Activated T-cell treated with anti-CD3 and anti-CD28 coated beads for 48 hours (primary cell): ENCODE results near the gene RABEP2.
"Not testable (repeated sequence)": the region's sequence is repeated elsewhere in the genome, so short reads cannot be mapped to it uniquely, and the experiment has no call there.

Source experiments
- DNase-seq: peaks from one replicate; pipeline ENCODE4 v3.0.0-alpha.2; 2020; ENCODE audit warnings: low read depth

The RABEP2 gene

GRCh38 chr16:28932339-28933141 lies 7.5 kb upstream of the RABEP2 start:
- DNase-seq: no peak

DNA sequence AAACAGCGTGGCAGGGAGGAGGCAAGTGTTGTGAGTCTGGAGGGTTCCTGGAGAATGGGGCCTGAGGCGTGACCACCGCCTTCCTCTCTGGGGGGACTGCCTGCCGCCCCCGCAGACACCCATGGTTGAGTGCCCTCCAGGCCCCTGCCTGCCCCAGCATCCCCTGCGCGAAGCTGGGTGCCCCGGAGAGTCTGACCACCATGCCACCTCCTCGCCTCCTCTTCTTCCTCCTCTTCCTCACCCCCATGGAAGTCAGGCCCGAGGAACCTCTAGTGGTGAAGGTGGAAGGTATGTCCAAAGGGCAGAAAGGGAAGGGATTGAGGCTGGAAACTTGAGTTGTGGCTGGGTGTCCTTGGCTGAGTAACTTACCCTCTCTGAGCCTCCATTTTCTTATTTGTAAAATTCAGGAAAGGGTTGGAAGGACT lies 6.8 kb upstream of the RABEP2 start, which contains the start of gene CD19:
Gene CD19, plus strand, starts transcription at position 171 of the 425 bp plus-strand sequence. Its CDS starts 30 bp downstream, at position 201.
- no peak for DNase-seq

DNA sequence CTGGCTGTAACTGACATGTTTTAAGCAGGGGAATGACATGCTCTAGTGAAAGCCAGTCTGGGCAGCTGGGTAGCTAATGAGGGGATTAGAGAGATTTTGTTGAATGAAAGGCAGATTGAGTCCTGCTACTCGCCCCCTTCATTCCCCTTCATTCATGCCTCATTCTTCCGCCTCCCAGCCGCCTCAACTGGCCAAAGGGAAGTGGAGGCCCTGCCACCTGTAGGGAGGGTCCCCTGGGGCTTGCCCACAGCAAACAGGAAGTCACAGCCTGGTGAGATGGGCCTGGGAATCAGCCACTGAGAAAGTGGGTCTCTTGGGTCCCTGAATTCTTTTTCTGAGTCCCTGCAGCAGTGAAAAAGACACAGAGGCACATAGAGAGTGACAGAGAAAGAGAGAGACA lies 5.6 kb upstream of the RABEP2 start:
- no peak for DNase-seq

DNA sequence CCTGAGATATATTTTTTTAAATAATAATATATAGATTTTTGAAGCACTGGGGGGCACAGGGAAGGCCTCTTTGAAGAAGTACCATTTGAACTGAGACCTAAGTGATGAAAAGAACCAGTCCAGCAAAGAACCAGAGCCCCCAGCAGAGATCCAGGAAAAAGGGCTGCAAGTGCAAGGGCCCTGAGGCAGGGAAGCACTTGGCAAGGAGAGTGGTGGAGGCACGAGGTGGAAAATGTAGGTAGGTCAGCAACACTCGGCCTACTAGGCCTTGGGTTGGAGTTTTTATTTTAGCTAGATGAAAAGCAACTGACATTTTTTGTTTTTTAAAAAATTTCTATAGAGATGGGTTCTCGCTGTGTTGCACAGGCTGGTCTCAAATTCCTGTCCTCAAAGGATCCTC lies 5.2 kb upstream of the RABEP2 start:
- no peak for DNase-seq

GRCh38 chr16:28927815-28928214 lies 2.8 kb upstream of the RABEP2 start:
- DNase-seq: no peak

DNA sequence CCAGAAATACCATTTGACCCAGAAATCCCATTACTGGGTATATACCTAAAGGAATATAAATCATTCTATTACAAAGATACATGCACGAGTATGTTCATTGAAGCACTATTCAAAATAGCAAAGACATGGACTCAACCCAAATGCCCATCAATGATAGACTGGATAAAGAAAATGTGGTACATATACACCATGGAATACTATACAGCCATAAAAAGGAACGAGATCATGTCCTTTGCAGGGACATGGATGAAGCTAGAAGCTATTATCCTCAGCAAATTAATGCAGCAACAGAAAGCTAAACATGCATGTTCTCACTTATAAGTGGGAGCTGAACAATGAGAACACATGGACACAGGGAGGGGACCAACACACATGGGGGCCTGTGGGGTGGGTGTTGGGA lies 1.2 kb upstream of the RABEP2 start:
- DNase-seq: not testable (repeated sequence)

DNA sequence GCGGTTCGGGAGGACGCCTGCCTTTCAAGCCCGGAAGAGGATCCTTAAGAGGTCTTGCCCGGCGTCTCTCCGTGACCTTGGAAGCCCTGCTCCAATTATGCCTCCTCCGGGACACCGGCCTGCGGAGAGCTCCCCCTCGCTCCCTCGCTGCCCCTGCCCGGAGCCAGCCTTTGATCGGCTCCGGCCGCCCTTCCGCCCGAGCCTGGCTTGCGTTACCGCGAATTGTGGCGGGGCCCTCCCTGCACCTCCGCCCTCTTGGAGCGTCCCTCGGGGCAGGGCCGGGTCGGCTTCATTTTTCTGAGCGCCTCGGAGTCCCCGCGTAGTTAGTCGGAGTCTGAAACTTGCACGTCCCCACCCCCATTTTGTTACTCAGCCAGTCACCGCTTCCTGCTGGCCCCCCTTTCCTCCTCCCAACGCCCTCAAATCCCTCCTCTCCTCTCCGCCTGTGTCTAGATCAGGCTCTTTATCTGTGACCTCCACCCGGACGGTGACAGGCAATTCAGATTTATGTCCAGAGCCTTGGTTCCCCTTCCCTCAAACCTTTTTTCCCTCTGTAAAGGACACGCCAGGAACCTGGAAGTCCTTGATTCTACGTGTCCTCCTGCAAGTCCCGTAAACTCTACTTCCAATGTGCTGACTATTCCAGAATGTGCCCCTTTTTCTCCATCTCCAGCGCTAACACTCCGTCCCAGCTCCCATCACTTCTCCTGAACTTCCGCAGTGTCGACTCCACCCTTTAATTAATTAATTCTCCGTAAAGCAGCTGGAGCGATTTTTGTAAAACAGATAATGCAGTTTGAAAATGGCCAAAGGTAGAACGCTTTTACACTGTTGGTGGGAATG lies 569 bp upstream of the RABEP2 start:
- peak; percentile 76 for DNase-seq

DNA sequence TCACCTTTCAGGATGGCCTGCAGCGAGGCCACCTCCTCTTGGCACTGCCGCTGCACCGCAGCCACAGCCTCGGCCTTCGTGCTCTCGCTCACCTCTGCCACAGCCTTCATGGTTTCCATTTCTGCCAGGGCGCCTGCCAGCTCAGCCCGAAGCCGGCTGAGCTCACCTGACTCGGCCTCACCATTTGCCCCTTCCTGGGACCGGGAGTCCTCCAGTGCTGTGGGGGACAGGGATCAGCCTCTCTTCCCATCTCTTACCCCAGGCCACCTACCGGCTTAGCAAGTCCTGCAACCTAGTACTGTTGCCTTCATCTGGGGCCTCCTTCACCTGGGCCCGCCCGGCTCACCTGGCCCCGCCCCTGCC lies 658 bp downstream of the RABEP2 start:
- DNase-seq: no peak

- DNase-seq: no peak
These were observed 1.2 kb downstream of the RABEP2 start for GRCh38 chr16:28923652-28924398.

DNA sequence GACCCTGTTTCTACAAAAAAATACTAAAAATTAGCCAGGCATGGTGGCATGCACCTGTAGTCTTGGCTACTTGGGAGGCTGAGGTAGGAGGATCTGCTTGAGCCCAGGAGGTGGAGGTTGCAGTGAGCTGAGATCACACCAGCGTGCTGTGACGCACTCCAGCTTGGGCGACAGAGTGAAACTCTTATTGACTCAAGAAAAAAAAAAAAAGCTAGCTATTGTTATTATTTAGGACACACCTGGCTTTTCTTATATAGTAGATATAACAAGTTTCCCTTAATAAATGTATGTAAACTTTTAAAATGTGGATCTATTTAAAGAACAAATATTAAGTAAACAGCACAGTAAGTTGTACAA lies 1.8 kb downstream of the RABEP2 start:
- no peak for DNase-seq

DNA sequence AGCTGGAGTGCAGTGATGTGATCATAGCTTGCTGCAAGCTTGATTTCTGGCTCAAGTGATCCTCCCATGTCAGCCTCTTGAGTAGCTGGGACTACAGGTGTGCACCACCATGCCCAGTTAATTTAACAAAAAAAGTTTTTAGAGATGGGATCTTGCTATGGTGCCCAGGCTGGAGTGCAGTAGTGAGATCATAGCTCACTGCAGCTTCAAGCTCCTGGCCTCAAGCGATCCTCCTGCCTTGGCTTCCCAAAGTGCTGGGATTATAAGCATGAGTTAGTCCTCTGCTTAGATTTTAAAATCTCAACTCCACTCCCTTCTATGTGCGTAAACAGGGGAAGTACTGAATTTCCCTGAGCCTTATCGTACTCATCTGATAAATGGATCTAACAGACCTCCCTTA lies 6.3 kb downstream of the RABEP2 start:
- DNase-seq: no peak

DNA sequence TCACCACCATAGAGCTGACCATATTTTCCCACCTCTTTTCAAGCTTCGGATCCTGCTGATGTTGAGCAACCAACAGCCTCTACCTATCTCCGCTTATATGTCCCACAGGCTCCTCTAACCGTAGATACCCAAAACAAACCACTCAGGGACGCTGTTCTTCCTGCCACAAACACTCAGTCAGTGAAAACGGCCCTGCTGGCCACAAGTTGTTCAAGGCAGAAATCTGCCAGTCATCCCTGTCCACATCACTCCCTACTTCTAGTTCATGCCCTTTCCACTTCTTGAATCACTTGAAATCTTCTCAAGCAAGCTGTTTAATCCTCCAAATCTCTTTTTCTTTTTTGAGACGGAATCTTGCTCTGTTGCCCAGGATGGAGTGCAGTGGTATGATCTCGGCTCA lies 7.9 kb downstream of the RABEP2 start:
- no peak for DNase-seq

DNA sequence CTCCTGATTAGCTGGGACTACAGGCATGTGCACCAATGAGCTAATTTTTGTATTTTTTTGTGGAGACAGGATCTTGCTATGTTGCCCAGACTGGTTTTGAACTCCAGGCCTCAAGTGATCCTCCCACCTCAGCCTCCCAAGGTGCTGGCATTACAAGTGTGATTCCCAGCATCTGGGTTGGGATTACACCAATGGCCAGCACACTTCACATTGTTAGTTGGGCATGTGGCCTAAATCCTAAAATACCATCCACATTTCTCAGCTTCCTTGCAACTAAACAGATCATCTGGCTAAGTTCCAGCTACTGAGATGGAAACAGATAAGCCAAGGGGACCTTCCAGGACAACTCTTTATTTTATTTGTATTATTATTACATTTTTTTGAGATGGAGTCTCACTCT lies 9.9 kb downstream of the RABEP2 start:
- DNase-seq: no peak

DNA sequence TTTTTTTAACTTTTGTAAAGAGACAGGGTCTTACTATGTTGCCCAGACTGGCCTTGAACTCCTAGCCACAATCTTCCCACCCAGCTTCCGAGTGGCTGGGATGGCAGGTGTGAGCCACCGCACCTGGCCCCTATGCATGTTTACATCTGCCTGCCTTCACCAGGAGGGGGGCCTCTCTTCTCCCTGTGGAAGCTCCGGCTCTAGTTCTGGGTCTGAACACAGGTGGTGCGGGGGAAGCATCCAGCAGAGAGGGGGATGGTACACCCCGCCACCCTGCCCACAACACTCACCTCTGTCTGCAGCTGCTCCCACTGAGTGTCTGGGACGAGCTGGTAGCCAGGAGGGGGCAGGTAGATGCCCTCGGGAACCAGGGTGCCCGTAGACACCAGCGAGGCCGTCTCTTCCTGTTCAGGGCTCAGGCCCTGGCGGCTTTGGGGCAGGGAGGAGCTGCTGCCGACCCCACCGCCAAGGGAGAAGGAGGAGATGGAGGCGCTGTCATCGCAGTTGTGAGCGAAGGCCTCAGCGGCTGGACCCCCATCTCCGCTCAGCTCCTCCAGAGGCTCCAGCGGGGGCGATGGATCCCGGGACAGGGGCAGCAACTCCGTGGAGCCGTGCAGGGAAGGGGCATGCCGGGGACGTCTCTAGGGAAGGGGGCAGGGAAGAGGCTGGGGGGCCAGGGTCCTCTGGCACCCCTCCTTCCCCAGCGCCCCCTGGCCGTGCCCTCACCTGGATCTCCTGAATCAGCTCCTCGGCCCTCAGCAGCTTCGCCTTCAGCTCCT lies 10.9 kb downstream of the RABEP2 start:
- DNase-seq: no peak

DNA sequence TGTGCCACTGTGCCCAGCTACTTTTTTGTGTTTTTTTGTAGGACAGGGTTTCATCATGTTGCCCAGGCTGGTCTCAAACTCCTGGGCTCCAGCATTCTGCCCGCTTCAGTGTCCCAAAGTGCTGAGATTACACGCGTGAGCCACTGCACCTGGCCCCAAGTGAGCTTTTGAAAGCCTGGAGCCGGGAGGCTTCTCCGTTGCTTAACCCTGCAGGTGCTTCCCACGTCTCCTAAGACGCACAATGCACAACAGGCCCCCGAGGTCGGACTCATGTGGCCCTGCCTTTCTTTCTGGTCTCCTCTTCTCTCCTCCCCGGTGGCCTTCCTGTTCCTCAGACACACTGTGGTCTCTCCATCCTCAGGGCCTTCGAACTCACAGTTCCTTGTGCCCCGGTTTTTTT lies 12.5 kb downstream of the RABEP2 start:
- DNase-seq: no peak

DNA sequence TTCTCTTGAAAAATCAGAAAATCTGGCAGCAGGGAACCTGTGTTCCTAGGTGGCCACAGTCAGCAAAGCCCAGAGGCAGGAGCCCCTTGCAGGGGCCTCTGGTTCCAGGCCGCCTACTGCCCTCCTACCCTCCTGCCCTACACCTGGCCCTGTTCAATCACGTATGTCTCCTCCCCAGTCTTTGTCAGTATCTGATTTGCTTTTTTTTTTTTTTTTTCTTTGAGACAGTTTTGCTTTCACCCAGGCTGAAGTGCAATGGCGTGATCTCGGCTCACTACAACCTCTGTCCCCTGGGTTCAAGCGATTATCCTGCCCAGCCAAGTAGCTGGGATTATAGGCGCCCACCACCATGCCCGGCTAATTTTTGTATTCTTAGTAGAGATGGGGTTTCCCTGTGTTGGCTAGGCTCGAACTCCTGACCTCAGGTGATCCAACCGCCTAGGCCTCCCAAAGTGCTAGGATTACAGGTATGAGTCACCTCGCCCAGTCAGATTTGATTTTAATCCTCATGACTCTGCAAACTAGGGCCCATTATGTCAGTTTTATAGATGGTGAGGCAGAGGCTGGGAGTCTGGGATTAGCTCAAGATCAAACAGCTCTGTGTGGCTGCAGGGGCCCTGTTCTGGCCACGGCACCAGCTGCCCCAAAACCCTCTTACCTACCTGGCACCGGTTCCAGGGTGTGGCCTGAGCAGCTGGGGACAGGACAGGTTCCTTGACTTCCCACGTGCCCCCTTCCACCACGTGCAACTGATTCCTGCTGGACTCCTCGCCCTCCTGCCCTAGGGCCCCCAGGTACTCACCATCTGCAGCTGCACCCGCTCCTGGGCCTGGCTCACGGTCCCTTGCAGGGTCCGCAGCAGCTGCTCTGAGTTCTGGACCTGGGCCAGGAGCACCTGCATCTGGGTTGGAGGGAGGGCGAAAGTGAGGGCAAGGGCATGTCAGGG lies 14.7 kb downstream of the RABEP2 start:
- no peak for DNase-seq

DNA sequence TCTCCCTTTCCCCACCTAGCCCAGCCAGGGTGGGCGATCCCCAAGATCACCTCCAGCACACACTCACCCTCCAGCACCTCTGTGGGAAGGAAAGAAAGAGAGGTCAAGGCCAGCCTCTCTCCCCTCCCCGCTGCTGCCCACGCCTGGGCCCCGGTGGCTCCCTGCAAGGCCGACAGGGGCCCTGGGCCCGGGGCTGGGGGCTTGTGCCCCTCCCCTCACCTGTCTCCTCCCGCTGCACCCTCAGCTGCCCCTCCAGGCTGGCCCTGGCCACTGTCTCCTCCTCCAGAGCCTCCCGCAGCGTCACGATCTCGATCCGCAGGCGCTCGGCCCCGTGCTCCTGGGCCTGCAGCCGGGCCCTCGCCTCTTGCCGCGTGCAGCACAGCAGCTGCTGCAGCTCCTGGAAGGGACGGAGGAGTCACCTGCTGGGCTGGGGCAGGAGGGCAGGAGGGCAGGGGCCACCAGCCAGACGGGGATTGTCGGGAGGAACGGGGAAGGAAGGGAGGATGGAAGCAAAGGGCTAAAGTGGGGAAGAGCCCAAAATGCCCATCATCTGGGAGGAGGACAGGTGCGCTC lies 19.2 kb downstream of the RABEP2 start:
- DNase-seq: no peak

DNA sequence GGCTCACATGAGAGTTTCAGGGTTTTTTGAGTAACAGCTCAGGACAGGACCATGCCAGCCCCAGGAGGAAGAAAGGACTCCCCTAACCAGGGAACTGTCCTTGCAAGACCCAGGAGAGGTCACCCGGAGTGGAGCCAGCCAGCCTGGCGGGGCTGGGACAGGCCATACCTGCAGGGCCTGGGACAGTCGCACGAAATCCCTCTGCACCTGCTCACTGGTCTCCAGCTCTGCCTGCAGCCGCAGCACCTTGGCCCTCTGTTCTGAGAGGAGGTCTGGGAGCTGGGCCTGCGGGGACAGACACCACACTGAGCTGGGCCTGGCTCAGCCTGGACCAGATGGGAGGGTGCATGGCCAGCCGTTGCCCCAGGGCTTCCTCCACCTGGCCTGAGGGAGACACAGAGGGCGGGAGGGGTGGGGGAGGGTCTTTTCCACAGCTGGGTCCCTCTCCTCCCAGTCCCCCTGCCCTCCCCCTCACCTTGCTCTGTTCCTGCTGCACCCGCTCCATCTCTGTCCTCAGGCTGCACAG lies 19.7 kb downstream of the RABEP2 start:
- DNase-seq: no peak

GRCh38 chr16:28904828-28905227 lies 20.2 kb downstream of the RABEP2 start:
- no peak for DNase-seq

DNA sequence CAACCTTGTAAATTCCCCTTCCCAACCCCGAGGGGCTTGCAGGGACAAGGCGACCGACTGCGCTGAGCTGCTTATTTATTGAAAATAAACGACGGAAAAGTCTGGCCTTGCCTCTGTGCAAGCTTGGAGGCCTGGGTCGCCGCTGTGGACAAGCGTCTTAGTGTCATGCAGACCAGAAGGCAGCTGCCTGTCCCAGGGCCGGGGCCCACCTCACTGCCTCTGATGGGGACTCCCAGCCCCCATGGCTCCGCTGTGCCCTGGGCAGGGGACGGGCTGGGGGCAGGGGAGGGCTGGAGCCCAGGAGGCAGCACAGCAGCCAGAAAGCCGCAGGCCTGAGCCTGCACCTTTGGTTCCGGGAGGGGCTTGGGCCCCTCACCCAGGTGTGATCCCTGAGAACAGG lies 20.7 kb downstream of the RABEP2 start:
- DNase-seq: no peak
